ENCODE measurements around the gene LLCFC1.

DNA sequence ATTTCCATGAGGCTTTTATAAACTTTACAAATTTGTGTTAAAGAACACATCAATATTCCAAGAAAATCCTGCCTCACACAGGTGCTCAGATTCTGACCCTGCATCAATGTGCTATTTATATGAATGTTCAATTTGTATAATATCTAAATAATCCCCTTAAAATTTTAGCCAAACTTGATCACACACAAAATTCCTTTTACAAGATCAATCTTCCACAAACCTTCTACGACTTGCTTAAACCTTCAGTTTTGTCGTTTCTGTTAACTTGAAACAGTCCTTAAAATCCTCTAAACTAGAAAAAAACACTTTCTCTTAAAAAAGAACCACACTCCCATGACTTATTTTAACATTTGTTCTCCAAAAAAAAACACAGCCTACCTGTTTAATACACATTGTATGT lies 33.5 kb upstream of the LLCFC1 start:
- no peak for TF ChIP-seq CTCF (IDR thresholded peaks at IDR 0.05)
- TF ChIP-seq SIN3A (IDR thresholded peaks at IDR 0.05; ENCODE audit: borderline replicate concordance, insufficient read depth, low read depth, low read length) = no peak
- no peak for TF ChIP-seq POLR2AphosphoS5 (IDR thresholded peaks at IDR 0.05; ENCODE audit: low read depth, low read length)
- TF ChIP-seq REST (IDR thresholded peaks at IDR 0.05; ENCODE audit: insufficient read depth in 1 of 2, low read depth in 2 of 2, low read length in 1 of 2) = no peak

Data from Panc1 (cell line).